ENCODE measurements around the gene PTPRN2. TPM values are rescaled to one million over a fixed set of nuclear protein-coding genes. Genes with fewer than 3 reads are reported as not detected.

PTPRN2 gene
- total RNA-seq, 4 donors from 2014 or later = 14.9 to 34.3 (median 21.3) TPM

DNA sequence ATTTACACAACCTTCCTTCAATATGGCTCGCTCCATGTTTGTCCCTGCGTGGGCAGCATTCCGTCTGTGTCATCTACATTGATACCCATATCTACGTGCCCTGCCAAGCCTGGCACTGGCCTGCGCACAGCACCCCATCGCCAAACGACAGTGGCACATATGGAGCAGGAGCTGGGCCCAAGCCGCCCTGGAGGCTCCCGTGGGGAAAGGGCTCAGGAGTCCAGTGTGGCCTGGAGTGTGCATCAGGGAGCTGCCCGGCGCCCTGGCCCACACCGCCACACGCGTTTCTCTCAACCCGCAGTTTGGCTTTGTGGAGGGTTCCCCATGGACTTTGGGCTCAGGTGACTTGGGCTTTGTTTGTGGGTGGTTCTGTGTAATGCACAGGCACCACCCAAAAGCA is 273.2 kb downstream of the PTPRN2 start:
- H3K27ac ChIP-seq = no peak overlapping the region
- no peaks in the 10 kb centered on the region for H3K4me1 ChIP-seq
- no peak for DNase-seq
- H3K9me3 ChIP-seq = no peaks in the 10 kb centered on the region
- TF ChIP-seq, protein P1, sequence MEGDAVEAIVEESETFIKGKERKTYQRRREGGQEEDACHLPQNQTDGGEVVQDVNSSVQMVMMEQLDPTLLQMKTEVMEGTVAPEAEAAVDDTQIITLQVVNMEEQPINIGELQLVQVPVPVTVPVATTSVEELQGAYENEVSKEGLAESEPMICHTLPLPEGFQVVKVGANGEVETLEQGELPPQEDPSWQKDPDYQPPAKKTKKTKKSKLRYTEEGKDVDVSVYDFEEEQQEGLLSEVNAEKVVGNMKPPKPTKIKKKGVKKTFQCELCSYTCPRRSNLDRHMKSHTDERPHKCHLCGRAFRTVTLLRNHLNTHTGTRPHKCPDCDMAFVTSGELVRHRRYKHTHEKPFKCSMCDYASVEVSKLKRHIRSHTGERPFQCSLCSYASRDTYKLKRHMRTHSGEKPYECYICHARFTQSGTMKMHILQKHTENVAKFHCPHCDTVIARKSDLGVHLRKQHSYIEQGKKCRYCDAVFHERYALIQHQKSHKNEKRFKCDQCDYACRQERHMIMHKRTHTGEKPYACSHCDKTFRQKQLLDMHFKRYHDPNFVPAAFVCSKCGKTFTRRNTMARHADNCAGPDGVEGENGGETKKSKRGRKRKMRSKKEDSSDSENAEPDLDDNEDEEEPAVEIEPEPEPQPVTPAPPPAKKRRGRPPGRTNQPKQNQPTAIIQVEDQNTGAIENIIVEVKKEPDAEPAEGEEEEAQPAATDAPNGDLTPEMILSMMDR (IDR thresholded peaks at IDR 0.05) = no peak
- TF ChIP-seq POLR2A (IDR thresholded peaks at IDR 0.05) = no peak
- no peaks in the 10 kb centered on the region for H3K36me3 ChIP-seq
- H3K4me3 ChIP-seq = no peak overlapping the region
- no peaks in the 10 kb centered on the region for H3K27me3 ChIP-seq

DNA sequence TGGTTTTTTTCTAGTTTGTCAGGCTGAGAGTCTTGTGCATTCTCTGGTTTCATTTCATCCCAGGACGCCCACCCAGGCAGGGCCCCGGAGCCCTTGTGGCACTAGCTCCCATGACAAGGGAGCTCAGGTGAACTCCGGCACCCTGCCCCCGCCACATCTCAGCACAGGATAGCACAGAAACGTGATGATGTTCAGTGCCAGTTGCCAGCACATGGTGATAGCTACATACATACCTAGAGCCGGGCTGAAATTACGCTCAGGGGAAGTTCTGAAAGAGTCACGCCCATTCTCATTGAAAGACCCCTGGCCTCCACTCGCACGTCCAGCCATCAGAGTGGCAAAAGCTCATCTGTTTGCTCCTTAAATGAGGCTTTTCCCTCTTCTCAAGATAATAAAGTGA is 273.7 kb downstream of the PTPRN2 start:
- no peak overlapping the region for H3K4me3 ChIP-seq
- no peaks in the 10 kb centered on the region for H3K36me3 ChIP-seq
- no peaks in the 10 kb centered on the region for H3K9me3 ChIP-seq
- no peak for DNase-seq
- H3K27ac ChIP-seq = no peak overlapping the region
- no peaks in the 10 kb centered on the region for H3K27me3 ChIP-seq
- TF ChIP-seq, protein P1 (IDR thresholded peaks at IDR 0.05) = no peak
- TF ChIP-seq POLR2A (IDR thresholded peaks at IDR 0.05) = no peak
- H3K4me1 ChIP-seq = no peaks in the 10 kb centered on the region

- Histone ChIP-seq H3K27ac (no peak overlapping the region), H3K4me3 (no peak overlapping the region), H3K27me3 (no peaks in the 10 kb centered on the region), H3K36me3 (no peaks in the 10 kb centered on the region), H3K9me3 (peaks cover 0 to 5% (median 0%) of the 10 kb centered on the region in 4 donors), H3K4me1 (no peaks in the 10 kb centered on the region)
- no peak for TF ChIP-seq POLR2A (IDR thresholded peaks at IDR 0.05)
- TF ChIP-seq, protein P1 (IDR thresholded peaks at IDR 0.05) = no peak
- DNase-seq = no peak
These were observed 274.8 kb downstream of the PTPRN2 start for GRCh38 chr7:158312789-158313188.

DNA sequence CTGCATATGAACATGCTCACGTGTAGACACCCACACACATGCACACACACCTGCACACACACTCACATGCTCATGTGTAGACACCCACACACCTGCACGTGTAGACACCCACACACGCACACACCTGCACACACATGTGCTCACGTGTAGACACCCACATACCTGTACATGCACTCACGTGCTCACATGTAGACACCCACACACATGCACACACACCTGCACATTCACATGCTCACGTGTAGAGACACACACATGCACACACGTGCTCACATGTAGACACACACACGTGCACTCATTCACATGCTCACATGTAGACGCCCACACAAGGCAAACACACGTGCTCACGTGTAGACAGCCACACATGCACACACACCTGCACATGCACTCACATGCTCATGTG is 275.8 kb downstream of the PTPRN2 start:
- H3K27me3 ChIP-seq = no peaks in the 10 kb centered on the region
- TF ChIP-seq, protein P1 (IDR thresholded peaks at IDR 0.05) = no peak
- no peak for TF ChIP-seq POLR2A (IDR thresholded peaks at IDR 0.05)
- H3K4me3 ChIP-seq = no peak overlapping the region
- DNase-seq = no peak
- no peak overlapping the region for H3K27ac ChIP-seq
- H3K36me3 ChIP-seq = no peaks in the 10 kb centered on the region
- peaks cover 0 to 10% (median 0%) of the 10 kb centered on the region in 4 donors for H3K9me3 ChIP-seq
- H3K4me1 ChIP-seq = no peaks in the 10 kb centered on the region

GRCh38 chr7:158310924-158311666 is 276.5 kb downstream of the PTPRN2 start:
- no peak for DNase-seq
- TF ChIP-seq POLR2A (IDR thresholded peaks at IDR 0.05) = no peak
- TF ChIP-seq, protein P1 (IDR thresholded peaks at IDR 0.05) = no peak
- H3K36me3 ChIP-seq = no peaks in the 10 kb centered on the region
- no peak overlapping the region for H3K4me3 ChIP-seq
- no peak overlapping the region for H3K27ac ChIP-seq
- peaks cover 0 to 10% (median 0%) of the 10 kb centered on the region in 4 donors for H3K9me3 ChIP-seq
- H3K27me3 ChIP-seq = no peaks in the 10 kb centered on the region
- H3K4me1 ChIP-seq = no peaks in the 10 kb centered on the region
